ENCODE results near the gene ELK3. TPM values are rescaled to one million over a fixed set of nuclear protein-coding genes. Genes with fewer than 3 reads are reported as not detected.

Gene ELK3
- total and polyA plus RNA-seq, 5 experiments from 2014 or later: 7.5 to 46.1 (median 18.9) TPM

DNA sequence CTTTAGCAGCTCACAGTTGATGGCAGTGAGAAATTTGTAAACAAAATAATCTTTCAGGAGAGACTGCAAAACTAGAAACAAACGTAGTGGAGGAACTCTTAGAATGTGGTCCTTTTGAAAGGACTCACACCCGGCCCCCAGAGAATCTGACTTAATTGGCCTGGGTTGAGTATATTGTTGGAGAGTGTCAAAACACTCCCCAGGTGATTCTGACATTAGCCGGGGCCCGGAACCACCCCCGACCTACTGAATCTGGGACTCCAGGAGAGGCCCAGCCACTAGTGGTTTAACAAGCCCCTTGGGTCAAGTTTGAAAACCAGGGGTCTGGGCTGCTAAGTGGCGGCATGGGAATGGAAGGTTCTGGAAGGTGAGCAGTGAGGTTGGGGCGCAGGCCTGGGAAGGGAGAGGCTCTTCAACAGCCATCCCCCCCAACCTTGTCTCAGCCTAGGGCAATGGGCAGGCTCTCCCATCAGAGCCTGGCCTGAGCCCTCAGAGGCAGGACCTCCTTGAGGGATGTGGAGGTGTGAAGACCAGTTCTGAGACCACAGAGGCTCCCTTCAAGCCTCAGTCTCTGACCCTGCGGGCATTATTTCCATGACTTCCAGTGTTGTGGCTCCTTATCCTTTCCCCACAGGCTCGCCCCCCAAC is 1.1 kb upstream of the ELK3 start:
- peak overlapping the region; percentile 43 to 99 (median 92) for H3K27ac Mint-ChIP-seq
- H3K4me1 Mint-ChIP-seq: peaks cover 12 to 54% (median 43%) of the 10 kb centered on the region in 4 donors
- ATAC-seq (no peak), DNase-seq (no peak)
- POLR2A ChIA-PET: interaction anchor here (1.0 kb wide), 1 partner anchor 13 kb away, joined by 5 read pairs; no protein-coding TSS in a partner anchor
- no peaks in the 10 kb centered on the region for H3K27me3 Mint-ChIP-seq
- H3K4me3 Mint-ChIP-seq: peak overlapping the region; percentile 59 to 96 (median 85)
- no peaks in the 10 kb centered on the region for H3K9me3 Mint-ChIP-seq
- H3K36me3 Mint-ChIP-seq: no peaks in the 10 kb centered on the region

DNA sequence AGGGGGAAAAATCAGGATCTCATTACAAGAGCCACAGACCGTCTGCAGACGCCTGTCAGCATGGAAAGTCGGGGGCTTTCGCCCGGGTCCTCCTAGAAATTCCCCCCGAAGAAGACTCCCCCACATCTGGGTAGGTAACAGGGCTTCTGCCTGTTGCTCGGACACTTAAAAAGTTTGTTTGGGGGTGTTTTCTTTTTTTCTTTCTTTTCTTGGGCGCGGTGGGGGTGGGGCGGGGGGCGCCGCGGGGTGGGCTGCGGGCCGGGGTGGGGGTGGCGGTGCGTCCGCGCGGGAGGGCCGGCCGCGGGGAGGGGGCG is 358 bp downstream of the ELK3 start:
- POLR2A ChIA-PET: interaction anchor here (0.9 to 2.3 kb wide), 4 partner anchors 17 to 205 kb away, joined by 4 to 28 read pairs (median 6); partner anchors contain the start of gene CDK17
- ATAC-seq (peak; percentile 0 to 2), DNase-seq (no peak)
- H3K27ac Mint-ChIP-seq: peak overlapping the region; percentile 92 to 100 (median 95)
- H3K27me3 Mint-ChIP-seq: no peaks in the 10 kb centered on the region
- H3K4me1 Mint-ChIP-seq: peaks cover 17 to 66% (median 58%) of the 10 kb centered on the region in 4 donors
- H3K4me3 Mint-ChIP-seq: peak overlapping the region; percentile 89 to 99 (median 98)
- H3K9me3 Mint-ChIP-seq: no peaks in the 10 kb centered on the region
- no peaks in the 10 kb centered on the region for H3K36me3 Mint-ChIP-seq

DNA sequence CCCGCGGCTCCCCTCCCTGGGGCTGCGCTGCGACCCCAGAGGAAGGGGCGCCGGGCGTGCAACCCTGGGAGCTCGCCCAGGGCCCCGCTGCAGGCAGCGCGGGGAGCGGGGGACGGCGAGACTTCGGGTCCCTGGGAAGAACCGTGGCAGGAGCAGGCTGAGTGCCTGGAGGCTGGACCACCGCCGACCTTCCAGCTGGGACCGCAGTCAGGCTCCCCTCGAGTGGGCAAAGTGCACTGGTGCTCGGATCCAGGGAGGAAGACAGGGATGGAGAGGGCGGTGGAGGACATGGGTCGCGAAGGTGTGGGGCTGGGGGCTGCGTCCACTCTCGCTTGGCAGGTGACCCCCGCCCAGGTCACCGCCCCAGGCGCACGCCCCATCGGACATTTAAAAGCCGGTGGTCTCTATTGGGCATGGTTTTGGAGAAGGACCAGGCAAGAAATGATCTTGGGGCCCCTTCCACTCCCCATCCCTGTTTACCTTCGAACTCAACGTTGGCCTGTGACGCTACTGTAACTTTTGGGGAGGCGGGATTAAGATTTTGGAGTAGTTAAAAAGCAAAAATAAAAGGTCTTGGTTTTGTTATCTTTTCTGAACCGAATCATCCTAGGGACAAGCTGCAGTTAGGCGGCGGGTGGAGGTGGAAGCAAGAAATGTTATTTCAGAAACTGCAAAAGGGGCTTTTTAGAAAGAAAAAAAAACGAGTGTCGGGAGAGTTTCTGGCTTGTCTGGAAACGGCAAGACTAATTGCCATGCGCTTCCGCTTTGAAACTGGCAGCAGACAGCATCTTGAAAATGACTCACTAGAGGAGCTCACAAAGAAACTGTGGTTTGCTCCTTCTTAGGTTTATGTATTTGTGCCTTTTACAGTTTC is 1.0 kb downstream of the ELK3 start:
- POLR2A ChIA-PET: interaction anchor here (0.6 to 2.3 kb wide), 9 partner anchors 10 to 204 kb away, joined by 3 to 28 read pairs (median 4); partner anchors contain the start of genes CDK17 and LTA4H
- no peaks in the 10 kb centered on the region for H3K27me3 Mint-ChIP-seq
- peak overlapping the region; percentile 94 to 100 (median 97) for H3K27ac Mint-ChIP-seq

DNA sequence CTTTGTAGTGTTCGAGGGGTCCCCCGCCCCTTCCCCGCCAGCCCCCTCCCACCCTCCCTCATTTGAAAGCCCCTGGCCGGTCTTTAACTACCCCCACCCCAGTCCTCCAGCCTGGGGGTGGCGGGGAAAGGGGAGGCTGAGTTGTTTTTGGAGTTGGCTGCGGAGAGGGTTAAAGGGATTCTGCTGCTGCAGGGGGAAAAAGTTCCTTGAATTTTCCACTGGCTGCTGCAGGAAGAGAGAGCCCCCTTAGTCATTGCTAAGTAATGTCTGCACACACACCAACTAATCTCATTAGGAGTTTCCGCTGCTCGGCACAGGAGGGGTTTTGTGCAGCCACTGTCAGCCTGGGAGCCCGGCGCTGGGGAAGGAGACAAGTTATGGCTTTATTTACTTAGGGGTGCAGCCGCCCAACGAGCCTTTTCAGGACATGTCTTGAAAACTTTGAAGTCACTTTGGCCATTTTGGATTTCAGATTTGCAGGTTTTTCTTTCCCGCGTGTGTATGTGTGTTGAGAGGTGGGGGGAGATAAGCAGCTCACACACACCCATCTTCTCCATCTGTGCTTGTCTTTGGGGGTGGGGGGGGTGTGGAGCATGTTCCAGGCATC is 1.8 kb downstream of the ELK3 start:
- Mint-ChIP-seq H3K27ac (peak overlapping the region; percentile 93 to 100 (median 97)), H3K27me3 (no peaks in the 10 kb centered on the region), H3K9me3 (no peaks in the 10 kb centered on the region), H3K4me3 (peak overlapping the region; percentile 93 to 98 (median 96)), H3K4me1 (peaks cover 20 to 62% (median 60%) of the 10 kb centered on the region in 4 donors), H3K36me3 (peaks cover 0 to 3% (median 0%) of the 10 kb centered on the region in 3 donors)
- POLR2A ChIA-PET: interaction anchor here (0.6 to 2.3 kb wide), 8 partner anchors 10 to 204 kb away, joined by 3 to 28 read pairs (median 4); partner anchors contain the start of genes CDK17 and LTA4H
- DNase-seq: peak in 3 of 10 donors; percentile 23 to 29 (median 27)
- ATAC-seq: peak in 1 of 2 donors; percentile 22

More for the DNA sequence above, 1.0 kb downstream of the ELK3 start:
- Mint-ChIP-seq H3K4me1 (peaks cover 19 to 64% (median 59%) of the 10 kb centered on the region in 4 donors), H3K36me3 (peaks cover 0 to 1% (median 0%) of the 10 kb centered on the region in 3 donors), H3K9me3 (no peaks in the 10 kb centered on the region), H3K4me3 (peak overlapping the region; percentile 93 to 98 (median 96))
- DNase-seq: peak; percentile 43 to 85 (median 64)
- ATAC-seq: peak; percentile 74 to 75

DNA sequence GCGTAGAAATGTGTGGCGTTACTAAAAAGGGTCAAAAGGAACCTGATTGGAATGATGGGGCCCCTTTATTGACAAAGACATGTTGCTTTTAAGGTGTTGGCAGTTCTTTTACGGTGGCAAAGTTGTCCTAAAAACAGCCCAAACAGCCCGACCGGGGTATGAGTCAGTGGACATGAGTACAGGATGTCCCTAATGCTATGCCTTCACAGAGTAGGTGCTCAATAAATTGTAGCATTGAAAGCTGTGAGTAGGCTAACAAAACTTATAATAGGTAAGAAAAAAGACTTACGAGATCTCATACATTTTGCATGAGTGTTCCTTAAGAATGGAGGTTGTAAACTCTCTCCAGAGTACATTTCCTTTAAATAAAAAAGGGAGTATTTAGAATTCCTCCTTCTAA is 2.6 kb downstream of the ELK3 start:
- DNase-seq (no peak), ATAC-seq (no peak)
- POLR2A ChIA-PET: interaction anchor here (2.3 to 7.4 kb wide), 2 partner anchors 14 to 203 kb away, joined by 8 to 45 read pairs; partner anchors contain the start of gene CDK17

DNA sequence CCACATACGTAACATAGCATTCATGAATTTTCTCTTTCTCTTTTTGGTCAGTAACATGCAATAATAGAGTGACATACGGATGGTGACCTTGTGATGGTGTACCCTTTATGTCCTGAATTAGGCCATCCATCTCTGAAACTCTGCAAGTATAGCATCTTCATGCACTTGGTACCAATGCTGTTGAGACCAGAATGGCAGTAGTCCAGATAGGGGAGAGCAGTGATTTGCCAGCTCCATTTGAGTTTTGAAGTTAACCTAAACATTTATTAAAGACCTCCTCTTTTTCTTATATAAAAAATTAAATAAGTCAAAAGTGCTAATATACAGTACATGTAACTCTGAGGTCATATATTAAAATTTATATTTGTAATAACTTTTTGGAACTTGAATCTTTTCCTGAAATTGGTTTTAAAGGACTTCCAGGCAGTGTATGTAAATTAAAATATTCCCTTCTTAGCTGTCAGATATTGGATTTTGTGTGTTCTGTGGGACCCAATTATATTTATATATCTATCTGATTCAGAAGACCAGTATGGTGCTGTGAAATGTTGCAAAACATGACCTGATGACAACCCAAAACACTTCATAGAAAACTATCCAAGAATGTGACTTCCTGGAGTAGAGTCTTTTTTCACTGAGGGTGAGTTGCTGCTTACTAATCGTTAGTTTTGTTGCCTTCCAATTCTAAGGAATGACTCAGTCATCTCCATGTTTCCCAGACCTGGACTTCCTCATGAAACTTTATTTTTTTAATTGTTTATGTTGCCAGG is 3.5 kb downstream of the ELK3 start:
- no peak for ATAC-seq
- Mint-ChIP-seq H3K36me3 (peaks cover 0 to 6% (median 2%) of the 10 kb centered on the region in 3 donors), H3K27me3 (no peaks in the 10 kb centered on the region), H3K4me1 (peaks cover 23 to 68% (median 58%) of the 10 kb centered on the region in 4 donors), H3K4me3 (peak overlapping the region in 5 of 10 donors; percentile 32 to 96 (median 76)), H3K9me3 (no peaks in the 10 kb centered on the region), H3K27ac (peak overlapping the region in 9 of 10 donors; percentile 3 to 100 (median 94))
- no peak for DNase-seq
- POLR2A ChIA-PET: interaction anchor here (0.8 to 7.4 kb wide), 2 partner anchors 13 to 46 kb away, joined by 3 to 45 read pairs; no protein-coding TSS in a partner anchor

More for the DNA sequence above, 2.6 kb downstream of the ELK3 start:
- peaks cover 0 to 4% (median under 1%) of the 10 kb centered on the region in 3 donors for H3K36me3 Mint-ChIP-seq
- no peaks in the 10 kb centered on the region for H3K27me3 Mint-ChIP-seq
- H3K27ac Mint-ChIP-seq: peak overlapping the region in 9 of 10 donors; percentile 38 to 100 (median 95)
- H3K9me3 Mint-ChIP-seq: no peaks in the 10 kb centered on the region
- peak overlapping the region in 8 of 10 donors; percentile 13 to 98 (median 96) for H3K4me3 Mint-ChIP-seq
- peaks cover 20 to 68% (median 62%) of the 10 kb centered on the region in 4 donors for H3K4me1 Mint-ChIP-seq

DNA sequence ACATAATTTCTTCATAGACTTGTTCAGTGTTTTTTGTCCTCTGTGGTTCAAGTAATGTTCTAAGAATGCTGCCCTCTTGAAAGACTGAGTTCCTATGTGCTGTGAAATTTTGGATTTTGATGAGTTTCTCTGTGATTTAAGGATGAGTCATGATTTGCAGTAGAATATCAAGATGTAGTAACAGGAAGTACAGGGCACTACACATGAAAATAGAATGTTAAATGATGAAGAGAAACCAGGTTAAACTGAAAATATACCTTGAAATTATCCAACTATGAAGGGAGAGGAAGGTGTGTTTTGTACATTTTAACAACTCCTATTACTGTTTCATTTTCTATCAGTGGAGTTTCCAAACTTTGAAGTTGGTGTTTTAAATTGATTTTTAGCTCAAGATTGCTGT is 4.8 kb downstream of the ELK3 start:
- peaks cover 21 to 66% (median 53%) of the 10 kb centered on the region in 4 donors for H3K4me1 Mint-ChIP-seq
- peaks cover 0 to 12% (median 2%) of the 10 kb centered on the region in 3 donors for H3K36me3 Mint-ChIP-seq
- H3K9me3 Mint-ChIP-seq: no peaks in the 10 kb centered on the region
- no peaks in the 10 kb centered on the region for H3K27me3 Mint-ChIP-seq
- H3K4me3 Mint-ChIP-seq: peak overlapping the region in 9 of 10 donors; percentile 0 to 76 (median 36)
- ATAC-seq: peak in 1 of 2 donors; percentile 23
- peak overlapping the region in 9 of 10 donors; percentile 6 to 99 (median 66) for H3K27ac Mint-ChIP-seq
- POLR2A ChIA-PET: interaction anchor here (7.4 kb wide), 1 partner anchor 12 kb away, joined by 45 read pairs; no protein-coding TSS in a partner anchor
- no peak for DNase-seq

DNA sequence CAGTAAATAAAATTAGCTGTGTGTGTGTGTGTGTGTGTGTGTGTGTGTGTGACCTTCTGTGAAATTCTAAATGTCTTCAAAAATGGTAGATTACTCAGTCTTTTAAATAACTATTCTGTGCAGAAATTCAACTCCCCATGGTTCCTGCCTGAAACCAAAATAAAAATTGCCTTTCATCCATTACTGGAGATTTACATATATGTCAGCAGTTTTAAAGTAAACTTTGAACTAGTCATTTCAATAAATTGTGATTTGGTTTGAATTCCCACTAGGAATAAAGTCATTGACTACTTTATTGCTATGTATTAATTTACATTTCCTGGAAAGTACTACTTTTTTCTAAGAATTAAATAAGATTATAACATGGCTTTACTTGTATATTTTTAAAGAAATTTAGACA is 5.3 kb downstream of the ELK3 start:
- POLR2A ChIA-PET: interaction anchor here (1.0 to 7.4 kb wide), 2 partner anchors 11 to 13 kb away, joined by 3 to 45 read pairs; no protein-coding TSS in a partner anchor
- H3K27ac Mint-ChIP-seq: peak overlapping the region in 4 of 10 donors; percentile 19 to 99 (median 72)
- H3K9me3 Mint-ChIP-seq: no peaks in the 10 kb centered on the region
- peaks cover 0 to 12% (median 2%) of the 10 kb centered on the region in 3 donors for H3K36me3 Mint-ChIP-seq
- H3K4me1 Mint-ChIP-seq: peaks cover 20 to 70% (median 57%) of the 10 kb centered on the region in 4 donors
- H3K4me3 Mint-ChIP-seq: peak overlapping the region in 4 of 10 donors; percentile 34 to 76 (median 64)
- ATAC-seq: no peak
- no peak for DNase-seq
- no peaks in the 10 kb centered on the region for H3K27me3 Mint-ChIP-seq

DNA sequence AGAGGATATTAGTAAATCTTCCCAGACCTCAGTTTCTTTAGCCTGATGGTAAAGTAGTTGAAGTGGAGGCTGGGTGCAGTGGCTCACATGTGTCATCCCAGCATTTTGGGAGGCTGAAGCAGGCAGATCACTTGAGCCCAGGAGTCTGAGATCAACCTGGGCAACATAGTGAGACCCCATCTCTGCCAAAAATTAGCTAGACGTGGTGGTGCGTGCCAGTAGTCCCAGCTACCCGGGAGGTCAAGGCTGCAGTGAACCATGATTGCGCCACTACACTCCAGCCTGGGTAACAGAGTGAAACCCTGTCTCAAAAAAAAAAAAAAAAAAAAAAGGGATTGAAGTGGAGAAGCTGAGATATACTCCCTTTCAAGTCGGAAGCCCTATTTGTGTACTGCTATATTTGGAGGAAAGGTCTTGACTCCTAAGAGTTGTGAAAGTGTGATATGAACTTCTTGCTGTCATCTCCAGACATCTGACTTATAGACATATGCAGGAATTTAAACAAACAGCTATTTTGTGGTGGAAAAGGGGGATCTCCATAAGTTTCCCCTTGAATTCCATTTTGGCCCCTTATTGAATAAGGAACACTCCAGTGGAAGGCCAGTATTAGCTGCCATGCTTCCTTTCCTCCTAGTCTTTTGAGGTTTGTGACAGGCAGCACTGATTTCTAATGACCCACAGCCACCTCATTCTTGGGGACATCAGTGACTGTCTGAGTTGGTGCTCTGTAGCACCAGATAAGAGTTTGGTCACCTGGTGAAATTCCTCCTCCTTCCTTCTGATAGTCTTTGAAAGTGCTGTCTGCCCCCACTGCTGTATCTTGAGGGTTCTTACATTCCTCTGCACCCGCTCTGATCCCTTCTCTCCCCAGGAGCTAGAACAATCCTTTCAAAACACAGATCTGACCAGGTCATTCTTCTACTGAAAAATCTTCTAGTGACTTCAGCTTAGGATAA is 7.4 kb downstream of the ELK3 start:
- peaks cover 29 to 81% (median 65%) of the 10 kb centered on the region in 4 donors for H3K4me1 Mint-ChIP-seq
- H3K9me3 Mint-ChIP-seq: no peaks in the 10 kb centered on the region
- POLR2A ChIA-PET: interaction anchor here (0.6 to 7.4 kb wide), 4 partner anchors 9 to 259 kb away, joined by 3 to 45 read pairs (median 4); partner anchors contain the start of gene AMDHD1
- H3K4me3 Mint-ChIP-seq: no peak overlapping the region
- peak overlapping the region in 4 of 10 donors; percentile 15 to 36 (median 24) for H3K27ac Mint-ChIP-seq
- H3K27me3 Mint-ChIP-seq: no peaks in the 10 kb centered on the region
- H3K36me3 Mint-ChIP-seq: peaks cover 0 to 12% (median 2%) of the 10 kb centered on the region in 3 donors
- DNase-seq (no peak), ATAC-seq (no peak)

DNA sequence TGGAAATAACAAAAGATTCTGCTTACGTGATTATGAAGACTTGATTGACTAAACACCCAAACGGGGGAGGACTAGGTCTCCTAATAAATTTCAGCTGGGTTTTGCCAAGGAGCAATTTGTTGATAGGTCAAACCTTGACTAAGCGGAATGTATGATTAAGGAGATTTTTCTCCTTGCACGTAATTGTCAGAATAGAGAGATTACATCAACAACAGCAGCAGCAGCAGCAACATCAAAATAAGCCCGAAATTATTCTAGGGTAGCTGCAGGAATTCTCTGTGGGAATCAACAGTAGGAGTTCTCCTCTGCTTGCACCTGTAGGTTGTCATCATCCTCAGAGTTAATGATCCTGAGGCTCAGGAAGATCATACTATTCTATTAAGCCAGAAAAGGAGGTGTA is 10.2 kb downstream of the ELK3 start:
- peaks cover 36 to 82% (median 63%) of the 10 kb centered on the region in 4 donors for H3K4me1 Mint-ChIP-seq
- H3K4me3 Mint-ChIP-seq: peak overlapping the region in 1 of 10 donors; percentile 77
- POLR2A ChIA-PET: no interaction called here
- no peaks in the 10 kb centered on the region for H3K9me3 Mint-ChIP-seq
- H3K27me3 Mint-ChIP-seq: no peaks in the 10 kb centered on the region
- ATAC-seq (no peak), DNase-seq (no peak)
- H3K27ac Mint-ChIP-seq: peak overlapping the region in 2 of 10 donors; percentile 26 to 42
- H3K36me3 Mint-ChIP-seq: peaks cover 0 to 12% (median 2%) of the 10 kb centered on the region in 3 donors

Measured in naive thymus-derived CD8-positive, alpha-beta T cell (primary cell).